ENCODE measurements around the gene LSG1.

- no peak for TF ChIP-seq CTCF (IDR thresholded peaks at IDR 0.05)
- no peak for TF ChIP-seq POLR2A (IDR thresholded peaks at IDR 0.05)
These were observed 17.5 kb downstream of the LSG1 start for GRCh38 chr3:194654443-194654842.
